Immature natural killer cell (primary cell): Measurements from ENCODE around the gene IL36B. TPM values are rescaled to one million over a fixed set of nuclear protein-coding genes. Genes with fewer than 3 reads are reported as not detected.

Source experiments
- polyA plus RNA-seq, 3 donors: library from polyadenylated mRNA; unstranded; fragments of 300-500 nt; fragmentation: Illumina TruSeq; gene quantifications; one replicate each; pipeline ENCODE4 v1.2.3, GENCODE V29; 2021

Gene IL36B
- polyA plus RNA-seq, 3 donors from 2014 or later = not detected

Other genes starting within 250 kb of the IL36B start
- 1 to 10 TPM in 2 of 3 donors, under 1 TPM in 1; 0.31 to 3.7 (median 1.3) TPM for gene IL1B, start 216.1 kb downstream of the IL36B start, polyA plus RNA-seq
- gene IL37, start 141.7 kb downstream of the IL36B start, polyA plus RNA-seq = not detected
- gene IL36G, start 74.9 kb downstream of the IL36B start, polyA plus RNA-seq = not detected
- gene IL36A, start 47.4 kb downstream of the IL36B start, polyA plus RNA-seq = not detected
- not detected for gene IL36RN, start 6.3 kb upstream of the IL36B start, polyA plus RNA-seq
- not detected for gene IL1F10, start 15.1 kb upstream of the IL36B start, polyA plus RNA-seq
- 1 to 10 TPM in 2 of 3 donors, under 1 TPM in 1; 0.44 to 2.3 (median 1.9) TPM for gene IL1RN, start 74.7 kb upstream of the IL36B start, polyA plus RNA-seq
- gene PSD4, start 121.1 kb upstream of the IL36B start, polyA plus RNA-seq = 10 to 100 TPM; 17.0 to 72.3 (median 20.6) TPM
- under 1 TPM in 2 of 3 donors, not detected in 1; 0.29 to 0.93 TPM for gene PAX8, start 226.1 kb upstream of the IL36B start, polyA plus RNA-seq